HCT116 (cell line): ENCODE results near the gene UFD1. TPM values are rescaled to one million over a fixed set of nuclear protein-coding genes. Genes with fewer than 3 reads are reported as not detected.
"Not testable (repeated sequence)": the region's sequence is repeated elsewhere in the genome, so short reads cannot be mapped to it uniquely, and the experiment has no call there.

ENCODE experiments used
- ATAC-seq: fragments of 200-7000 bp; cut with Tn5 transposase; 2 replicates; pipeline ENCODE4 v1.9.1; 2020; ENCODE audit warnings: mild to moderate bottlenecking, moderate library complexity
- BruUV-seq: library from RNA; stranded (reverse); fragments of 400-500 nt; replicated peaks from 2 replicates; lab custom pipeline; 2021; lab: Mats Ljungman, UMichigan
- CTCF ChIA-PET: fragments of 300-600 bp; sonication (Branson Sonifier 250); formaldehyde crosslinking; loops from one replicate; lab custom pipeline; 2021; ENCODE audit warnings: antibody characterized with exemption; lab: Charles Lee
- POLR2A ChIA-PET: fragments of 300-600, 350-600 bp; sonication (Branson Sonifier 250); formaldehyde crosslinking; loops from one replicate; lab custom pipeline; 2021; ENCODE audit warnings: antibody characterized with exemption; lab: Charles Lee
- RAD21 ChIA-PET, 2 experiments: fragments of 300-600 bp; sonication (Branson Sonifier 250); formaldehyde crosslinking; loops; one replicate each; lab custom pipeline; 2023; ENCODE audit warnings: low total read pairs in 2 of 2; ENCODE audit not compliant: uncharacterized antibody in 2 of 2, unreplicated experiment in 2 of 2, low non-redundant PET in 1 of 2; lab: Charles Lee
- DNase-seq: peaks from one replicate; pipeline ENCODE4 v3.0.0-alpha.2; 2010; ENCODE audit warnings: low read depth, low spot score
- H2AFZ ChIP-seq: fragments of 200-600 bp; shearing (Covaris generic), sonication (generic); 2 replicates; pipeline ENCODE4 v1.6.1; 2017; ENCODE audit warnings: low read depth, mixed run types, mixed read lengths, antibody characterized with exemption, low read length; ENCODE audit not compliant: poor library complexity, severe bottlenecking
- H3K27ac ChIP-seq: 2 replicates; pipeline ENCODE4 v1.5.1; 2012; ENCODE audit warnings: low read depth, low read length
- H3K27me3 ChIP-seq: fragments of 200-600 bp; sonication (generic); 2 replicates; pipeline ENCODE4 v1.6.1; 2016; ENCODE audit warnings: mixed run types, low read length, mixed read lengths; ENCODE audit not compliant: insufficient read depth
- H3K36me3 ChIP-seq, 2 experiments: fragments of 200-500 bp in 1 of 2; fragments of 200-600 bp in 1 of 2; sonication (Bioruptor generic) in 1 of 2; sonication (generic) in 1 of 2; 2 replicates each; pipeline versions ENCODE4 v1.5.1 to v1.6.1; 2014 to 2016; ENCODE audit warnings: low read length in 2 of 2, inconsistent platforms in 1 of 2, mixed read lengths in 1 of 2, mixed run types in 1 of 2; ENCODE audit not compliant: insufficient read depth in 2 of 2, control insufficient read depth in 1 of 2
- H3K4me1 ChIP-seq, 2 experiments: fragments of 200-600 bp in 1 of 2; sonication (generic) in 1 of 2; 2 replicates each; pipeline versions ENCODE4 v1.5.1 to v1.6.1; 2012 to 2017; ENCODE audit warnings: low read length in 2 of 2, inconsistent platforms in 1 of 2, mild to moderate bottlenecking in 1 of 2, mixed read lengths in 1 of 2, mixed run types in 1 of 2, moderate library complexity in 1 of 2; ENCODE audit not compliant: insufficient read depth in 2 of 2, control insufficient read depth in 1 of 2
- H3K4me2 ChIP-seq: fragments of 200-600 bp; sonication (generic); 2 replicates; pipeline ENCODE4 v1.6.1; 2017; ENCODE audit warnings: mixed run types, low read length, mixed read lengths
- H3K4me3 ChIP-seq, 2 experiments: fragments of 200-600 bp in 1 of 2; sonication (generic) in 1 of 2; replicated peaks in 1 of 2; 2 replicates each; pipeline ENCODE4 v1.5.1; 2011 to 2016; ENCODE audit warnings: low read length in 2 of 2, control low read depth in 1 of 2, low read depth in 1 of 2, mild to moderate bottlenecking in 1 of 2, mixed read lengths in 1 of 2, mixed run types in 1 of 2
- H3K79me2 ChIP-seq: fragments of 200-600 bp; sonication (generic); 2 replicates; pipeline ENCODE4 v1.6.1; 2017; ENCODE audit warnings: mild to moderate bottlenecking, mixed run types, low read length, moderate library complexity, mixed read lengths; ENCODE audit not compliant: insufficient read depth
- H3K9ac ChIP-seq: fragments of 200-600 bp; sonication (generic); 2 replicates; pipeline ENCODE4 v1.6.1; 2016; ENCODE audit warnings: low read length, mixed read lengths
- H3K9me2 ChIP-seq: fragments of 200-600 bp; sonication (generic), shearing (Covaris generic); 2 replicates; pipeline ENCODE4 v1.6.1; 2017; ENCODE audit warnings: mixed run types, mild to moderate bottlenecking, moderate library complexity; ENCODE audit not compliant: insufficient read depth
- H3K9me3 ChIP-seq, 2 experiments: fragments of 200-500 bp in 1 of 2; fragments of 200-600 bp in 1 of 2; sonication (Bioruptor generic) in 1 of 2; sonication (generic) in 1 of 2; 2 replicates each; pipeline ENCODE4 v1.6.1; 2014 to 2017; ENCODE audit warnings: low read length in 2 of 2, mixed read lengths in 2 of 2, inconsistent platforms in 1 of 2, low read depth in 1 of 2, mild to moderate bottlenecking in 1 of 2, mixed run types in 1 of 2, moderate library complexity in 1 of 2; ENCODE audit not compliant: control insufficient read depth in 1 of 2, insufficient read depth in 1 of 2
- H4K20me1 ChIP-seq: fragments of 200-600 bp; sonication (generic), shearing (Covaris generic); 2 replicates; pipeline ENCODE4 v1.6.1; 2017; ENCODE audit warnings: mixed run types, mild to moderate bottlenecking, moderate library complexity; ENCODE audit not compliant: insufficient read depth
- ATF3 ChIP-seq: IDR thresholded peaks from 2 replicates; pipeline ENCODE4 v1.6.1; 2012
- CBX3 ChIP-seq: IDR thresholded peaks from 2 replicates; pipeline ENCODE4 v1.6.1; 2012; ENCODE audit warnings: low read depth
- CTCF ChIP-seq, 3 experiments: fragments of 200-600 bp in 1 of 3; sonication (generic) in 1 of 3; IDR thresholded peaks in 2 of 3; conservative IDR thresholded peaks in 1 of 3; 2 replicates each; pipeline ENCODE4 v1.5.1; 2012 to 2017; ENCODE audit warnings: low read depth in 2 of 3, low read length in 2 of 3, antibody characterized with exemption in 1 of 3, borderline replicate concordance in 1 of 3, control low read depth in 1 of 3, mild to moderate bottlenecking in 1 of 3, mixed read lengths in 1 of 3, mixed run types in 1 of 3, moderate library complexity in 1 of 3; ENCODE audit not compliant: insufficient read depth in 1 of 3
- EGR1 ChIP-seq: IDR thresholded peaks from 2 replicates; pipeline ENCODE4 v1.6.1; 2012; ENCODE audit warnings: low read depth
- EZH2 ChIP-seq: fragments of 200-600 bp; sonication (generic); IDR thresholded peaks from 2 replicates; pipeline ENCODE4 v1.6.1; 2017; ENCODE audit warnings: antibody characterized with exemption, mixed run types
- EZH2phosphoT487 ChIP-seq: fragments of 200-600 bp; IDR thresholded peaks from 2 replicates; pipeline ENCODE4 v1.6.1; 2018; ENCODE audit warnings: antibody characterized with exemption, borderline replicate concordance
- FOSL1 ChIP-seq: IDR thresholded peaks from 2 replicates; pipeline ENCODE4 v1.6.1; 2012; ENCODE audit warnings: low read depth
- POLR2AphosphoS5 ChIP-seq: IDR thresholded peaks from 2 replicates; pipeline ENCODE4 v1.6.1; 2011; ENCODE audit warnings: mild to moderate bottlenecking, low read depth, low read length, moderate library complexity
- RAD21 ChIP-seq: IDR thresholded peaks from 2 replicates; pipeline ENCODE4 v1.6.1; 2012; ENCODE audit warnings: low read depth, mild to moderate bottlenecking
- REST ChIP-seq: IDR thresholded peaks from 2 replicates; pipeline ENCODE4 v1.6.1; 2012; ENCODE audit warnings: low read depth
- SP1 ChIP-seq: IDR thresholded peaks from 2 replicates; pipeline ENCODE4 v1.6.1; 2012; ENCODE audit warnings: low read depth
- ZNF274 ChIP-seq: fragments of 200-500 bp; sonication (Bioruptor generic); IDR thresholded peaks from 2 replicates; pipeline ENCODE4 v1.6.1; 2014; ENCODE audit warnings: mild to moderate bottlenecking, low read depth, low read length, inconsistent platforms
- intact Hi-C: fragments of 100-400 bp; cut with micrococcal nuclease; formaldehyde crosslinking; loops from 2 replicates; pipeline ENCODE4 v1.10.0; 2022
- total RNA-seq: library from RNA; stranded (reverse); gene quantifications from one replicate; pipeline ENCODE4 v1.2.1, GENCODE V29; 2021; ENCODE audit not compliant: unreplicated experiment

The UFD1 gene
- total RNA-seq, 1 experiment from 2014 or later: 97.5 TPM

- POLR2A ChIA-PET: interaction anchor here (0.8 to 1.1 kb wide), 2 partner anchors 15 to 31 kb away, joined by 3 read pairs; partner anchors contain the start of genes HIRA and MRPL40
- CTCF ChIA-PET: no interaction called here
- Histone ChIP-seq H3K27me3 (no peaks in the 10 kb centered on the region), H3K4me1 (peaks cover 15 to 16% of the 10 kb centered on the region in 2 experiments), H3K4me3 (peak overlapping the region; percentile 71 to 93), H3K79me2 (peaks cover 52% of the 10 kb centered on the region), H3K36me3 (peaks cover 19 to 21% of the 10 kb centered on the region in 2 experiments; a peak in 3 of 4 replicates), H4K20me1 (peaks cover 3% of the 10 kb centered on the region; the same call in 1 of the 2 replicates), H3K9ac (peak overlapping the region; percentile 84), H3K27ac (peak overlapping the region; percentile 91), H3K9me2 (no peaks in the 10 kb centered on the region)
- intact Hi-C loops: no loop called here
- TSS peak; percentile 47 for BruUV-seq
- DNase-seq: no peak
- TF ChIP-seq FOSL1 (no peak), REST (no peak), SP1 (no peak), EGR1 (no peak), CBX3 (no peak), ATF3 (no peak), ZNF274 (no peak), POLR2AphosphoS5 (no peak), RAD21 (no peak), CTCF (IDR thresholded peaks at IDR 0.05 in 2 of 3, conservative IDR thresholded peaks at IDR 0.05 in 1 of 3; ENCODE audit: borderline replicate concordance in 1 of 3, insufficient read depth in 1 of 3, low read depth in 2 of 3, low read length in 2 of 3) (no peak), EZH2phosphoT487 (no peak), EZH2 (no peak)
- TF ChIP-seq, all 23 proteins: peak for 0
- peak; percentile 32; the same call in 1 of the 2 replicates for ATAC-seq
- H3K9me3 ChIP-seq: no peaks in the 10 kb centered on the region
- peak overlapping the region; percentile 91 for H3K4me2 ChIP-seq
- H2AFZ ChIP-seq: no peak overlapping the region
- RAD21 ChIA-PET: interaction anchor here in 1 of 2 experiments (0.6 kb wide), 1 partner anchor 493 kb away, joined by 3 read pairs; no protein-coding TSS in a partner anchor
Observed at GRCh38 chr22:19446603-19447329, 32.2 kb downstream of the UFD1 start.

- POLR2A ChIA-PET: interaction anchor here (1.3 to 1.5 kb wide), 2 partner anchors 12 to 34 kb away, joined by 3 to 4 read pairs; partner anchors contain the start of gene CDC45
- intact Hi-C loops, H3K27ac ChIP-seq, H3K9ac ChIP-seq, H3K4me3 ChIP-seq, H3K9me2 ChIP-seq, H3K27me3 ChIP-seq, RAD21 ChIA-PET, H3K4me2 ChIP-seq, ATAC-seq, DNase-seq, BruUV-seq, H4K20me1 ChIP-seq, H2AFZ ChIP-seq, H3K9me3 ChIP-seq: not testable (repeated sequence)
- H3K36me3 ChIP-seq: peaks cover 7 to 20% of the 10 kb centered on the region in 2 experiments; a peak in 3 of 4 replicates
- H3K79me2 ChIP-seq: peaks cover 58% of the 10 kb centered on the region
- H3K4me1 ChIP-seq: peaks cover 15 to 16% of the 10 kb centered on the region in 2 experiments
- CTCF ChIA-PET: interaction anchor here (0.6 kb wide), 1 partner anchor 280 kb away, joined by 3 read pairs; no protein-coding TSS in a partner anchor
Observed at GRCh38 chr22:19445279-19445982, 33.6 kb downstream of the UFD1 start.
